ENCODE measurements around the gene SLC25A19.
A peak's percentile ranks its signal among the peaks of the same experiment; 100 is the strongest.

Gene SLC25A19

DNA sequence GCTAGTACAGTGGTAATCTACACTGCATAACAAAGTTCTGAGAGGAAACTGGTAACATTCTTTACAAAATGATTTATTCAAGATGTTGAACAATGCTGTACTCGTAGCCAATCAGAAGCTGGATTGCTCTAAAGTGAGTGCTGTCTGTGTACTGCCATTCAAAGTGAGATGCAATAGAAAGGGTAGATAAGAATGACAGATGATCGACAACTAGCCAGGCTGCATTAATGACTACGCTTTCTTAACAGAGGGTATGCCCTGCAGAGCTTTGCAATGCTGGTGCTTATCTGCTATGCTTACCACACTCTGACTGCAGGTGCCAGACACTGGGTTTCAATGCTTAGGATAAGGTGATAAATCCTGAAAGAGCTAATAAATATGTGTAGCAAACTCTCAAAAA is 46.1 kb upstream of the SLC25A19 start:
- ATAC-seq: peak; percentile 34; the same call in 2 of the 3 replicates
- no peak for TF ChIP-seq OSR1 (CRISPR knock-in tag; IDR thresholded peaks at IDR 0.05)
- TF ChIP-seq ESRRG (CRISPR knock-in tag; IDR thresholded peaks at IDR 0.05): no peak
- TF ChIP-seq ZFP3 (CRISPR knock-in tag; IDR thresholded peaks at IDR 0.05): no peak

DNA sequence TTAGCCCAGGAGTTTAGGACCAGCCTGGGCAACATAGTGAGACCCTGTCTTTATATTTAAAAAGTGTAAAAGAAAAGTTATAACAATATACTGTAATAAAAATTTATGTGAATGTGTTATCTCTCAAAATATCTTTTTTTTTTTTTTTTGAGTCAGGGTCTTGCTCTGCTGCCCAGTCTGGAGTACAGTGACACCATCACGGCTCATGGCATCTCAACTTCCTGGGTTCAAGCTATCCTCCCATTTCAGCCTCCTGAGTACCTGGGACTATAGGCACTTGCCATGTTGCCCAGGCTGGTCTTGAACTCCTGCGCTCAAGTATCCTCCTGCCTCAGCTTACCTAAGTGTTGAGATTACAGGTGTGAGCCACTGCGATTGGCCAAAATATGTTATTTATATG is 45.5 kb upstream of the SLC25A19 start:
- ATAC-seq: no peak
- no peak for TF ChIP-seq ZFP30 (CRISPR knock-in tag; IDR thresholded peaks at IDR 0.05)
- TF ChIP-seq ZNF8 (CRISPR knock-in tag; IDR thresholded peaks at IDR 0.05): no peak
- no peak for TF ChIP-seq OSR1 (CRISPR knock-in tag; IDR thresholded peaks at IDR 0.05)
- no peak for TF ChIP-seq ZNF565 (CRISPR knock-in tag; conservative IDR thresholded peaks at IDR 0.05; ENCODE audit: low read depth)
- no peak for TF ChIP-seq CREB5 (CRISPR knock-in tag; IDR thresholded peaks at IDR 0.05; ENCODE audit: low read depth)
- TF ChIP-seq BACH2 (CRISPR knock-in tag; IDR thresholded peaks at IDR 0.05; ENCODE audit: borderline replicate concordance): no peak
- no peak for TF ChIP-seq TOX (CRISPR knock-in tag; IDR thresholded peaks at IDR 0.05; ENCODE audit: borderline replicate concordance)
- TF ChIP-seq PATZ1 (CRISPR knock-in tag; IDR thresholded peaks at IDR 0.05; ENCODE audit: borderline replicate concordance): no peak
- no peak for TF ChIP-seq TSHZ2 (CRISPR knock-in tag; IDR thresholded peaks at IDR 0.05)
- TF ChIP-seq GLIS3 (CRISPR knock-in tag; IDR thresholded peaks at IDR 0.05): no peak
- no peak for TF ChIP-seq ARNTL (CRISPR knock-in tag; IDR thresholded peaks at IDR 0.05; ENCODE audit: borderline replicate concordance, low read depth)
- TF ChIP-seq CSDC2 (CRISPR knock-in tag; IDR thresholded peaks at IDR 0.05): no peak
- TF ChIP-seq ZFP3 (CRISPR knock-in tag; IDR thresholded peaks at IDR 0.05): no peak

DNA sequence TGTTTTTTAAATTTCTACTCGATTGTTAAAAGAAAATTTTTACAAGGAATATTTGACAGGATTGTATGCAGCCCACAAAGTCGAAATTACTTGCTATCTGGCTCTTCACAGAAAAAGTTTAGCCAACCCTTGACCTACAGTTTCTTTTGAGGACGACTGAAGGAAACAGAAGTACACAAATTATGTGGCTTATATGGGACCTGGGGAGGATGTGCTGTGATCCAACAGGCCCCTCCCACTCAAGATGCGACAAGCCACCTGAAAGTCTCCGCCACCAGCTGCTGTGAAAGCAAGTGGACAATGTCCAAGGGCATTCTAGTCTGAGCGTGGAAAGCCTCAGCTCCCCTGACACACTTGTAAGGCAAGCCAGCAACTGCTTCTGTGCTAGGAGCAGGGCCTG is 42.4 kb upstream of the SLC25A19 start:
- ATAC-seq: no peak
- TF ChIP-seq SNAI2 (CRISPR knock-in tag; IDR thresholded peaks at IDR 0.05) (no peak), TSHZ2 (CRISPR knock-in tag; IDR thresholded peaks at IDR 0.05) (no peak), TCF4 (CRISPR knock-in tag; IDR thresholded peaks at IDR 0.05; ENCODE audit: borderline replicate concordance) (no peak), GLIS3 (CRISPR knock-in tag; IDR thresholded peaks at IDR 0.05) (no peak), ARNTL (CRISPR knock-in tag; IDR thresholded peaks at IDR 0.05; ENCODE audit: borderline replicate concordance, low read depth) (no peak), ZNF8 (CRISPR knock-in tag; IDR thresholded peaks at IDR 0.05) (no peak), OSR1 (CRISPR knock-in tag; IDR thresholded peaks at IDR 0.05) (no peak), ZNF565 (CRISPR knock-in tag; conservative IDR thresholded peaks at IDR 0.05; ENCODE audit: low read depth) (no peak), BACH2 (CRISPR knock-in tag; IDR thresholded peaks at IDR 0.05; ENCODE audit: borderline replicate concordance) (no peak), PPARA (CRISPR knock-in tag; IDR thresholded peaks at IDR 0.05; ENCODE audit: borderline replicate concordance) (no peak), ESRRG (CRISPR knock-in tag; IDR thresholded peaks at IDR 0.05) (no peak), CSDC2 (CRISPR knock-in tag; IDR thresholded peaks at IDR 0.05) (no peak), POU6F1 (CRISPR knock-in tag; IDR thresholded peaks at IDR 0.05; ENCODE audit: borderline replicate concordance, low read depth) (no peak), ZNF70 (CRISPR knock-in tag; IDR thresholded peaks at IDR 0.05) (no peak), ZFP3 (CRISPR knock-in tag; IDR thresholded peaks at IDR 0.05) (no peak), CREB5 (CRISPR knock-in tag; IDR thresholded peaks at IDR 0.05; ENCODE audit: low read depth) (no peak), PATZ1 (CRISPR knock-in tag; IDR thresholded peaks at IDR 0.05; ENCODE audit: borderline replicate concordance) (no peak), ZFP30 (CRISPR knock-in tag; IDR thresholded peaks at IDR 0.05) (no peak), TOX (CRISPR knock-in tag; IDR thresholded peaks at IDR 0.05; ENCODE audit: borderline replicate concordance) (no peak)
- TF ChIP-seq, protein P1, sequence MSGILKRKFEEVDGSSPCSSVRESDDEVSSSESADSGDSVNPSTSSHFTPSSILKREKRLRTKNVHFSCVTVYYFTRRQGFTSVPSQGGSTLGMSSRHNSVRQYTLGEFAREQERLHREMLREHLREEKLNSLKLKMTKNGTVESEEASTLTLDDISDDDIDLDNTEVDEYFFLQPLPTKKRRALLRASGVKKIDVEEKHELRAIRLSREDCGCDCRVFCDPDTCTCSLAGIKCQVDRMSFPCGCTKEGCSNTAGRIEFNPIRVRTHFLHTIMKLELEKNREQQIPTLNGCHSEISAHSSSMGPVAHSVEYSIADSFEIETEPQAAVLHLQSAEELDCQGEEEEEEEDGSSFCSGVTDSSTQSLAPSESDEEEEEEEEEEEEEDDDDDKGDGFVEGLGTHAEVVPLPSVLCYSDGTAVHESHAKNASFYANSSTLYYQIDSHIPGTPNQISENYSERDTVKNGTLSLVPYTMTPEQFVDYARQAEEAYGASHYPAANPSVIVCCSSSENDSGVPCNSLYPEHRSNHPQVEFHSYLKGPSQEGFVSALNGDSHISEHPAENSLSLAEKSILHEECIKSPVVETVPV (CRISPR knock-in tag; IDR thresholded peaks at IDR 0.05): no peak

Data from SK-N-SH treated with all-trans-retinoic acid at 6 μM for 48 hours (cell line).